ENCODE results near the gene SLAMF1. TPM values are rescaled to one million over a fixed set of nuclear protein-coding genes. Genes with fewer than 3 reads are reported as not detected.

The SLAMF1 gene
- total and polyA plus RNA-seq, 12 donors: 0.07 to 1.6 (median 0.26) TPM; not detected in 2

- no peak overlapping the region for H3K4me3 ChIP-seq
- no peak for DNase-seq
- intact Hi-C loops (cut with DNase I): loop anchor here in 1 of 2 donors (5.0 kb wide), 1 partner anchor 180 kb away; no protein-coding TSS in a partner anchor
- TF ChIP-seq CTCF (IDR thresholded peaks at IDR 0.05): no peak
- TF ChIP-seq POLR2A (IDR thresholded peaks at IDR 0.05): no peak
- WGBS, 4 donors: 75 to 100% (median 79%) methylated on average over 1 of the region's 1 CpG; no CpG with 5 or more reads in 1 of the 4 donors
- no peaks in the 10 kb centered on the region for H3K36me3 ChIP-seq (replicated peaks in 1 of 2)
- H3K4me1 ChIP-seq (replicated peaks in 1 of 2): no peaks in the 10 kb centered on the region
- peaks cover 6% of the 10 kb centered on the region for H3K27me3 ChIP-seq
- no peak overlapping the region for H3K27ac ChIP-seq
- no peaks in the 10 kb centered on the region for H3K9me3 ChIP-seq (replicated peaks in 1 of 3)
Measured at GRCh38 chr1:160607672-160608032, 39.2 kb downstream of the SLAMF1 start.

DNA sequence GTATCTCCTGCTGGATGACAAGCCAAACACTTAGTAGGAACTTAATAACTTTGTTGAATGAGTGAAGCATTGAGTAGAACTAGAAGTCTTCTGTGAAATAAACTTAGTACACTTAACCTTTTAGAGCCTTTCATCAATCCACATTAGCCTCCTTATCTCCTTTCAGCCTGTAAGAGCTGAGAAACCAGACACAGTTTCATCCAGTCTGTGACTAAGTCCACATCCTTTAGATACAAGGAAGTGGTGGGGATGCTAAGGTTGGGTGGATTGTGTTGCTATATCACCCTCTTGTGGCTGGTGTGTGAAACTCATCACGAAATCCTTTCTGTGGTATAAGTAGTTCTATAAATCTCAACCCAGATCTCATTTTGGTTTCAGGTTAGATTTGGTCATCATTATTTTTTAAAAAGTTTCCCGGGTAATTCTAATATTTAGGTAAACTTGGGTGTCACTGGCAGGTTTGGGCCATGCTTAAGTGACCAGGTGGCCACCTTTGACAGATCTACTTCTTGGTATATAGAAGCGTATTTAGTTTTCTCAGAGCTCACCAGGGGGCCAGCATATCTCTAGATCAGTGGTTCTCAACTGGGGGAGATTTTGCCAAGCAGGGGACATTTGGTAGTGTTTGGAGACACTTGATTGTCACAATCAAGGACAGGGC lies 39.7 kb downstream of the SLAMF1 start:
- no peak for TF ChIP-seq POLR2A (IDR thresholded peaks at IDR 0.05)
- TF ChIP-seq CTCF (IDR thresholded peaks at IDR 0.05): peak; percentile 32 to 67 (median 62)
- no peaks in the 10 kb centered on the region for H3K9me3 ChIP-seq (replicated peaks in 1 of 3)
- intact Hi-C loops (cut with DNase I): loop anchor here in 1 of 2 donors (5.0 kb wide), 1 partner anchor 180 kb away; no protein-coding TSS in a partner anchor
- no peaks in the 10 kb centered on the region for H3K36me3 ChIP-seq (replicated peaks in 1 of 2)
- peak; percentile 27 to 70 (median 45) for DNase-seq
- H3K27me3 ChIP-seq: peaks cover 3% of the 10 kb centered on the region
- 33 to 36% (median 35%) methylated on average over 3 of the region's 3 CpGs for whole genome bisulfite sequencing, 4 donors
- no peak overlapping the region for H3K27ac ChIP-seq
- no peak overlapping the region for H3K4me3 ChIP-seq
- H3K4me1 ChIP-seq (replicated peaks in 1 of 2): no peaks in the 10 kb centered on the region

DNA sequence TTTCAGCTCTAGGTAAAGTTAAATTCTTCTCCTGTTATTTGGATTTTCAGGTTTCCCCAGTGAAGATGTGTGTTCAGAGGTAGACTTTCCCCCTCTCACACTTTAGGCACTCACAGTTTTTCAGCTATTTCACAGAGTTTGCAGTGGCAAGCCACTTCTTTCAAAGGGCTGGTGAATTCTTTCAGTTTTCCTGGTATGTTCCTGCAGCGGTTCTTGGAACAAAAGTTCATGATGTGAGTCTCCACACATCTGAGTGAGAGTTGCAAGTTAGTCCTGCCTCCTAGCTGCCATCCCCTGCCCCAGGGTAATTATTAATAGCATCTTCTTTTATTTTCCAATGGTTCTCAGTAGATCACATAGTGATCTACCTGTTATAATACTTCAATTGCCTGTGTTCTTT lies 40.2 kb downstream of the SLAMF1 start:
- Histone ChIP-seq H3K36me3 (replicated peaks in 1 of 2) (no peaks in the 10 kb centered on the region), H3K27ac (no peak overlapping the region), H3K4me1 (replicated peaks in 1 of 2) (no peaks in the 10 kb centered on the region), H3K27me3 (no peaks in the 10 kb centered on the region), H3K4me3 (no peak overlapping the region), H3K9me3 (replicated peaks in 1 of 3) (no peaks in the 10 kb centered on the region)
- WGBS, 4 donors: 65 to 84% (median 75%) methylated on average over 1 of the region's 1 CpG
- DNase-seq: no peak
- intact Hi-C loops (cut with DNase I): loop anchor here in 1 of 2 donors (5.0 kb wide), 1 partner anchor 179 kb away; no protein-coding TSS in a partner anchor
- TF ChIP-seq POLR2A (IDR thresholded peaks at IDR 0.05) (no peak), CTCF (IDR thresholded peaks at IDR 0.05) (no peak)

- WGBS, 4 donors: 73 to 80% (median 76%) methylated on average over 3 to 4 of the region's 4 CpGs
- H3K4me3 ChIP-seq: no peak overlapping the region
- no peak for DNase-seq
- no peaks in the 10 kb centered on the region for H3K27me3 ChIP-seq
- H3K9me3 ChIP-seq (replicated peaks in 1 of 3): no peaks in the 10 kb centered on the region
- H3K36me3 ChIP-seq (replicated peaks in 1 of 2): no peaks in the 10 kb centered on the region
- no peaks in the 10 kb centered on the region for H3K4me1 ChIP-seq (replicated peaks in 1 of 2)
- no peak overlapping the region for H3K27ac ChIP-seq
- intact Hi-C loops (cut with DNase I): loop anchor here in 1 of 2 donors (5.0 kb wide), 1 partner anchor 179 kb away; no protein-coding TSS in a partner anchor
- no peak for TF ChIP-seq POLR2A (IDR thresholded peaks at IDR 0.05)
- no peak for TF ChIP-seq CTCF (IDR thresholded peaks at IDR 0.05)
Measured at GRCh38 chr1:160605792-160606479, 40.9 kb downstream of the SLAMF1 start.

Data from adrenal gland (tissue), 12 donors.